CD4-positive, alpha-beta T cell (primary cell): ENCODE data around the gene FGF13. TPM values are rescaled to one million over a fixed set of nuclear protein-coding genes. Genes with fewer than 3 reads are reported as not detected.

Experiments
- ATAC-seq: fragments of 200-7000 bp; cut with Tn5 transposase; one replicate; pipeline ENCODE4 v1.10.0; 2022; ENCODE audit warnings: mild to moderate bottlenecking; ENCODE audit not compliant: poor library complexity
- CTCF ChIA-PET: fragments of 350-600 bp; sonication (Branson Sonifier 250); formaldehyde crosslinking; loops from one replicate; lab custom pipeline; 2021; ENCODE audit warnings: antibody characterized with exemption, inconsistent platforms; lab: Charles Lee
- POLR2A ChIA-PET: fragments of 350-600 bp; sonication (Branson Sonifier 250); formaldehyde crosslinking; loops from one replicate; lab custom pipeline; 2021; ENCODE audit warnings: antibody characterized with exemption, inconsistent platforms; lab: Charles Lee
- DNase-seq, 14 experiments: peaks; one replicate each; pipeline ENCODE4 v3.0.0-alpha.2; 2013 to 2020; ENCODE audit warnings: mixed read lengths in 2 of 14
- H3K27ac ChIP-seq, 2 donors: one replicate each; pipeline versions ENCODE4 v1.5.1 to v1.7.0; 2013; ENCODE audit warnings: low read length in 2 of 2, low read depth in 1 of 2, mild to moderate bottlenecking in 1 of 2
- H3K27me3 ChIP-seq, 2 experiments: 1 replicate in 1 of 2; 2 replicates in 1 of 2; pipeline versions ENCODE4 v1.6.1 to v1.7.0; 2013; ENCODE audit warnings: low read length in 2 of 2, control low read depth in 1 of 2, mild to moderate bottlenecking in 1 of 2, moderate library complexity in 1 of 2; ENCODE audit not compliant: insufficient read depth in 2 of 2, control insufficient read depth in 1 of 2
- H3K36me3 ChIP-seq: one replicate; pipeline ENCODE4 v1.6.1; 2013; ENCODE audit warnings: low read length, control low read depth; ENCODE audit not compliant: insufficient read depth
- H3K4me1 ChIP-seq: one replicate; pipeline ENCODE4 v1.6.1; 2013; ENCODE audit warnings: low read length, control low read depth; ENCODE audit not compliant: insufficient read depth
- H3K4me3 ChIP-seq: one replicate; pipeline ENCODE4 v1.5.1; 2013; ENCODE audit warnings: mild to moderate bottlenecking, low read length, moderate library complexity
- H3K9me3 ChIP-seq, 2 experiments: 1 replicate in 1 of 2; 2 replicates in 1 of 2; pipeline versions ENCODE4 v1.6.1 to v1.7.0; 2013; ENCODE audit warnings: low read length in 2 of 2, mild to moderate bottlenecking in 2 of 2, control low read depth in 1 of 2, moderate library complexity in 1 of 2; ENCODE audit not compliant: control insufficient read depth in 1 of 2, insufficient read depth in 1 of 2
- H3K27ac Mint-ChIP-seq: one replicate; pipeline ENCODE4 v1.8.0; 2020; ENCODE audit warnings: mixed read lengths
- H3K27me3 Mint-ChIP-seq: one replicate; pipeline ENCODE4 v1.8.0; 2021; ENCODE audit warnings: mixed read lengths
- H3K36me3 Mint-ChIP-seq: one replicate; pipeline ENCODE4 v1.8.0; 2021; ENCODE audit warnings: low read depth, mixed read lengths
- H3K4me1 Mint-ChIP-seq: one replicate; pipeline ENCODE4 v1.8.0; 2021; ENCODE audit warnings: low read depth, mixed read lengths
- H3K4me3 Mint-ChIP-seq: one replicate; pipeline ENCODE4 v1.8.0; 2020; ENCODE audit warnings: mild to moderate bottlenecking, mixed read lengths
- H3K9me3 Mint-ChIP-seq: one replicate; pipeline ENCODE4 v1.8.0; 2020; ENCODE audit warnings: mixed read lengths
- CTCF ChIP-seq: fragments of 200-600 bp; IDR thresholded peaks from one replicate; pipeline ENCODE4 v1.8.0; 2022; ENCODE audit warnings: antibody characterized with exemption, mild to moderate bottlenecking
- intact Hi-C, 2 experiments: fragments of 100-400 bp; cut with DNase I in 1 of 2; cut with micrococcal nuclease in 1 of 2; formaldehyde crosslinking; loops; one replicate each; pipeline versions ENCODE4 v1.15.1 to v1.9.0; 2023 to 2025; cut with DNase I, micrococcal nuclease
- total RNA-seq, 174 experiments: library from RNA in 2 of 174; stranded (reverse) in 2 of 174; gene quantifications; one replicate each; pipeline ENCODE4 v1.2.3 and lab custom pipeline; 2021 to 2026

The FGF13 gene
- total RNA-seq, 2 experiments from 2014 or later: not detected

GRCh38 chrX:138709886-138710791 lies 1.4 kb downstream of the FGF13 start:
- Mint-ChIP-seq H3K9me3 (no peaks in the 10 kb centered on the region), H3K4me1 (no peaks in the 10 kb centered on the region), H3K27me3 (peaks cover 52% of the 10 kb centered on the region), H3K4me3 (no peak overlapping the region), H3K36me3 (no peaks in the 10 kb centered on the region), H3K27ac (no peak overlapping the region)
- Histone ChIP-seq H3K4me1 (no peaks in the 10 kb centered on the region), H3K27me3 (peaks cover 11 to 14% of the 10 kb centered on the region in 2 experiments), H3K36me3 (no peaks in the 10 kb centered on the region), H3K9me3 (no peaks in the 10 kb centered on the region), H3K4me3 (no peak overlapping the region), H3K27ac (no peak overlapping the region)
- DNase-seq (no peak), ATAC-seq (no peak)
- ChIA-PET POLR2A (no interaction called here), CTCF (no interaction called here)
- TF ChIP-seq CTCF: no peak
- intact Hi-C loops: no loop called here

GRCh38 chrX:138708268-138708667 lies 3.2 kb downstream of the FGF13 start:
- Mint-ChIP-seq H3K36me3 (no peaks in the 10 kb centered on the region), H3K9me3 (no peaks in the 10 kb centered on the region), H3K4me3 (no peak overlapping the region), H3K4me1 (no peaks in the 10 kb centered on the region), H3K27ac (no peak overlapping the region), H3K27me3 (peaks cover 42% of the 10 kb centered on the region)
- POLR2A ChIA-PET: no interaction called here
- no peak overlapping the region for H3K4me3 ChIP-seq
- ATAC-seq (no peak), DNase-seq (no peak)
- intact Hi-C loops: no loop called here
- H3K27me3 ChIP-seq: peaks cover 9 to 11% of the 10 kb centered on the region in 2 experiments
- no peak for TF ChIP-seq CTCF
- no peaks in the 10 kb centered on the region for H3K4me1 ChIP-seq
- CTCF ChIA-PET: no interaction called here
- H3K36me3 ChIP-seq: no peaks in the 10 kb centered on the region
- H3K9me3 ChIP-seq: no peaks in the 10 kb centered on the region
- no peak overlapping the region for H3K27ac ChIP-seq

- Histone ChIP-seq H3K9me3 (no peaks in the 10 kb centered on the region), H3K36me3 (no peaks in the 10 kb centered on the region), H3K27ac (no peak overlapping the region), H3K4me1 (no peaks in the 10 kb centered on the region), H3K27me3 (no peaks in the 10 kb centered on the region), H3K4me3 (no peak overlapping the region)
- Mint-ChIP-seq H3K4me3 (no peak overlapping the region), H3K4me1 (no peaks in the 10 kb centered on the region), H3K27ac (no peak overlapping the region), H3K9me3 (no peaks in the 10 kb centered on the region), H3K27me3 (peaks cover 19% of the 10 kb centered on the region), H3K36me3 (no peaks in the 10 kb centered on the region)
- no peak for ATAC-seq
- no peak for TF ChIP-seq CTCF
- ChIA-PET CTCF (no interaction called here), POLR2A (no interaction called here)
- intact Hi-C loops: no loop called here
- DNase-seq: no peak
Measured at GRCh38 chrX:138704596-138704995, 6.9 kb downstream of the FGF13 start.
